HEK293 (cell line): Measurements from ENCODE around the gene RBP4.

Experiments
- CTCF ChIA-PET: fragments of 350-600 bp; formaldehyde crosslinking; extraction: SDS; loops from one replicate; lab custom pipeline; 2021; ENCODE audit warnings: antibody characterized with exemption; lab: Yijun Ruan, JAX
- POLR2A ChIA-PET: fragments of 300-600 bp; formaldehyde crosslinking; extraction: SDS; loops from one replicate; lab custom pipeline; 2020; ENCODE audit warnings: antibody characterized with exemption, inconsistent platforms; lab: Yijun Ruan, JAX
- H3K27ac ChIP-seq: fragments of 200-500 bp; sonication (Bioruptor generic); 2 replicates; pipeline ENCODE4 v1.5.1; 2014; ENCODE audit warnings: low read depth, low read length, control low read depth, inconsistent platforms; ENCODE audit errors: extremely low read depth
- H3K36me3 ChIP-seq, 2 experiments: fragments of 200-500 bp in 1 of 2; sonication (Bioruptor generic) in 1 of 2; 1 replicate in 1 of 2; 2 replicates in 1 of 2; pipeline ENCODE4 v1.5.1; 2014 to 2017; ENCODE audit warnings: inconsistent platforms in 2 of 2, low read length in 2 of 2; ENCODE audit not compliant: control insufficient read depth in 2 of 2, insufficient read depth in 1 of 2
- H3K4me1 ChIP-seq: fragments of 200-500 bp; sonication (Bioruptor generic); 2 replicates; pipeline ENCODE4 v1.5.1; 2014; ENCODE audit warnings: mild to moderate bottlenecking, low read length, inconsistent platforms; ENCODE audit not compliant: control insufficient read depth, insufficient read depth
- H3K4me3 ChIP-seq: 2 replicates; pipeline ENCODE4 v1.5.1; 2011; ENCODE audit warnings: low read depth, mild to moderate bottlenecking, control low read depth, low read length, moderate library complexity
- H3K9me3 ChIP-seq: fragments of 200-500 bp; sonication (Bioruptor generic); 2 replicates; pipeline ENCODE4 v1.5.1; 2014; ENCODE audit warnings: low read depth, low read length, inconsistent platforms; ENCODE audit not compliant: control insufficient read depth, insufficient read depth
- BCL11B ChIP-seq: fragments of 450-650 bp; formaldehyde crosslinking; IDR thresholded peaks from 2 replicates; pipeline ENCODE4 v1.5.1; 2016; ENCODE audit warnings: low read depth, missing biosample characterization, missing genetic modification characterization
- KLF16 ChIP-seq: fragments of 450-650 bp; formaldehyde crosslinking; IDR thresholded peaks from 2 replicates; pipeline ENCODE4 v1.5.1; 2017; ENCODE audit warnings: missing biosample characterization, missing genetic modification characterization
- KLF9 ChIP-seq: fragments of 450-650 bp; formaldehyde crosslinking; IDR thresholded peaks from 2 replicates; pipeline ENCODE4 v1.5.1; 2016; ENCODE audit warnings: missing biosample characterization, missing genetic modification characterization, low read depth
- MZF1 ChIP-seq: fragments of 450-650 bp; formaldehyde crosslinking; IDR thresholded peaks from 2 replicates; pipeline ENCODE4 v1.5.1; 2017; ENCODE audit warnings: missing biosample characterization, missing genetic modification characterization, borderline replicate concordance
- REPIN1 ChIP-seq: fragments of 450-650 bp; formaldehyde crosslinking; IDR thresholded peaks from 2 replicates; pipeline ENCODE4 v1.5.1; 2017; ENCODE audit warnings: missing biosample characterization, missing genetic modification characterization, low read depth
- YY1 ChIP-seq: fragments of 450-650 bp; formaldehyde crosslinking; IDR thresholded peaks from 2 replicates; pipeline ENCODE4 v1.5.1; 2018; ENCODE audit warnings: missing biosample characterization, missing genetic modification characterization
- YY2 ChIP-seq: fragments of 450-650 bp; formaldehyde crosslinking; IDR thresholded peaks from 2 replicates; pipeline ENCODE4 v1.5.1; 2016; ENCODE audit warnings: missing biosample characterization, missing genetic modification characterization
- ZBTB10 ChIP-seq: fragments of 450-650 bp; formaldehyde crosslinking; IDR thresholded peaks from 2 replicates; pipeline ENCODE4 v1.5.1; 2016; ENCODE audit warnings: missing biosample characterization, missing genetic modification characterization
- ZBTB21 ChIP-seq: fragments of 450-650 bp; formaldehyde crosslinking; IDR thresholded peaks from 2 replicates; pipeline ENCODE4 v1.5.1; 2017; ENCODE audit warnings: missing biosample characterization, missing genetic modification characterization
- ZBTB8A ChIP-seq: fragments of 450-650 bp; formaldehyde crosslinking; IDR thresholded peaks from 2 replicates; pipeline ENCODE4 v1.5.1; 2016; ENCODE audit warnings: missing biosample characterization, missing genetic modification characterization
- ZNF114 ChIP-seq: fragments of 450-650 bp; formaldehyde crosslinking; IDR thresholded peaks from 2 replicates; pipeline ENCODE4 v1.5.0; 2017; ENCODE audit warnings: missing biosample characterization, missing genetic modification characterization
- ZNF140 ChIP-seq: fragments of 450-650 bp; formaldehyde crosslinking; IDR thresholded peaks from 2 replicates; pipeline ENCODE4 v1.5.1; 2016; ENCODE audit warnings: missing biosample characterization, missing genetic modification characterization
- ZNF169 ChIP-seq: fragments of 450-650 bp; formaldehyde crosslinking; IDR thresholded peaks from 2 replicates; pipeline ENCODE4 v1.5.1; 2016; ENCODE audit warnings: missing biosample characterization, missing genetic modification characterization
- ZNF2 ChIP-seq: fragments of 450-650 bp; formaldehyde crosslinking; IDR thresholded peaks from 2 replicates; pipeline ENCODE4 v1.5.1; 2016; ENCODE audit warnings: missing biosample characterization, missing genetic modification characterization
- ZNF221 ChIP-seq: fragments of 450-650 bp; formaldehyde crosslinking; IDR thresholded peaks from 2 replicates; pipeline ENCODE4 v1.5.1; 2017; ENCODE audit warnings: missing biosample characterization, missing genetic modification characterization, borderline replicate concordance
- ZNF26 ChIP-seq: fragments of 450-650 bp; formaldehyde crosslinking; IDR thresholded peaks from 2 replicates; pipeline ENCODE4 v1.5.1; 2016; ENCODE audit warnings: missing biosample characterization, missing genetic modification characterization
- ZNF354C ChIP-seq: fragments of 450-650 bp; formaldehyde crosslinking; IDR thresholded peaks from 2 replicates; pipeline ENCODE4 v1.5.1; 2016; ENCODE audit warnings: missing biosample characterization, missing genetic modification characterization, low read depth, borderline replicate concordance
- ZNF391 ChIP-seq: fragments of 450-650 bp; formaldehyde crosslinking; IDR thresholded peaks from 2 replicates; pipeline ENCODE4 v1.5.1; 2016; ENCODE audit warnings: low read depth, missing biosample characterization, missing genetic modification characterization, borderline replicate concordance
- ZNF473 ChIP-seq: fragments of 450-650 bp; formaldehyde crosslinking; IDR thresholded peaks from 2 replicates; pipeline ENCODE4 v1.5.1; 2017; ENCODE audit warnings: missing biosample characterization, missing genetic modification characterization
- ZNF514 ChIP-seq: fragments of 450-650 bp; formaldehyde crosslinking; IDR thresholded peaks from 2 replicates; pipeline ENCODE4 v1.5.1; 2016; ENCODE audit warnings: missing biosample characterization, missing genetic modification characterization
- ZNF791 ChIP-seq: fragments of 450-650 bp; formaldehyde crosslinking; IDR thresholded peaks from 2 replicates; pipeline ENCODE4 v1.5.1; 2016; ENCODE audit warnings: missing biosample characterization, missing genetic modification characterization
- ZNF830 ChIP-seq: fragments of 450-650 bp; IDR thresholded peaks from 2 replicates; pipeline ENCODE4 v1.5.0; 2018; ENCODE audit warnings: missing biosample characterization, missing genetic modification characterization, low read depth, mild to moderate bottlenecking, moderate library complexity
- ZSCAN30 ChIP-seq: fragments of 450-650 bp; IDR thresholded peaks from 2 replicates; pipeline ENCODE4 v1.5.1; 2018; ENCODE audit warnings: missing biosample characterization, mild to moderate bottlenecking, missing genetic modification characterization, moderate library complexity

Gene RBP4

DNA sequence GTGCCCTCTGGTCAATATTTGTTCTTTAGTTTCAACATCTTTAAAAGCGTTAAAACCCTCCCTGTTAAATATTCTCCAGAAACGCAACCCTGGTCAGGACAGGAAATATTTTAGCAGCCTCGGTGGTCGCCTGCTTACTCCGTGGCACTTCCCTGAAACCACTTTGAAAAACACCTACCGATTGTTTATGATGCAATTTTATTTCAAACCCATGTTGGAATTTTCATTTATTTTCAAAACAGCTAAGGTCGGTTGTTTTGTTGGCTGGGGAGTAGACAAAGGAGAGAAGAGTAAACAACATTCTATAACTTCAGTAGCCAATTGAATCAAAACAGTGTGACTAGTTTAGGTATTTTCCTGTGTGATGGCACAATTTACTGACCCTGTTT, 733 bp upstream of the RBP4 start (continued):
- TF ChIP-seq ZSCAN30 (tag by site-specific recombination), result no peak
- TF ChIP-seq, all 188 proteins: peak for 0

DNA sequence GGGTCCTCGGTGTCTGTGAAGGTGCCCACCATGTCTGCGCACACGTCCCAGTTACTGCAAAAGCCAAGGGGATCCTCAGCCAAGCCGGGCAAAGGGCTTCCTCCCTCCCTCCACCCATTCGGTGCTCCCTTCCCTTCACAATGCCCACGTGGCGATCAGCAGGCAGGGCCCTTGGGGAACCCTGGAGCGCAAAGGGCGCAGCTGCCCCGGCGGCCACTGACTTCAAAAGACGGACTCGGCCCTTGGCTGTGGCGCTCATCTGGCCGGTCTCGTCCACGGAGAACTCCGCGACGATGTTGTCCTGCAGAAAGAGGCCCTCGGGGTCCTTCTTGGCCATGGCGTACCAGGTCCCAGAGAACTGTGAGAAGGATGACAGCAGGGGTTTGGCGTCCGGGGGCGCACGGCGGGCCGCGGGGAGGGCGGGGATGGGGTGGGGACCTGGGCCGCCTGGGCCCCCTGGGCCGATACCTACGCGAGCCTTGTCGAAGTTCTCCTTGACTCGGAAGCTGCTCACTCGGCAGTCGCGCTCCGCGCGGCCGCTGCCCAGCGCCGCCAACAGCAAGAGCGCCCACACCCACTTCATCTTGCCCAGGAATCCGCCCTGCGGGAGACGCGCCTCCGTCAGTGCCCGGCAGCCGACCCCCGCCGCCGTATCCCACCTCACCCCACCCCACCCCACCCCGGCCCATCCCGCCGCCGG, 439 bp downstream of the RBP4 start:
- Histone ChIP-seq H3K27ac (no peak overlapping the region), H3K36me3 (no peaks in the 10 kb centered on the region), H3K9me3 (no peaks in the 10 kb centered on the region), H3K4me1 (no peaks in the 10 kb centered on the region)
- ChIA-PET CTCF (no interaction called here), POLR2A (no interaction called here)
- no peak for TF ChIP-seq ZNF514 (tag by site-specific recombination)
- no peak for TF ChIP-seq ZNF391 (tag by site-specific recombination)
- TF ChIP-seq ZBTB21 (tag by site-specific recombination), result no peak
- TF ChIP-seq KLF16, result no peak
- no peak for TF ChIP-seq ZNF221 (tag by site-specific recombination)
- TF ChIP-seq, all 188 proteins: peak for 0
- H3K4me3 ChIP-seq, result 0 out of 2 replicates have a peak overlapping the region, but pooled peaks have one; percentile 3

DNA sequence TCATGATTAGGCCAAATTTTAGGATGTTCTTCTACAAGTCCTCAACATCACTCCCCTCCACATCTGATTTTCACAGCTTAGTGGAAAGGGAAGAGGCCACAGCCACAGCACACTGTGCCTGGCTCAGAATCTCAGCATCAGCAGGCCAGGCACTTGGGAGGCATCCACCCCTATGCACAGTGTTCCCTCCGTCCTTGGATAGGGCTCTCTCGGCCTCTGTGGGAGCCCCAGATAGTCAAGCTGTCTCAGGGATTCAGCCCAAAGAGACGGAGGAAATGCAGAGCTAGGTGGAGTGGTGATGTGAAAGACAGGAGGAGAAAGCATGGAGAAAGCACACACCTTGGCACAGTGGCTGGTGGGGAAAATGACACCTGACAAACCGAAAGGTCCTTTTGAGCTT, 1.3 kb downstream of the RBP4 start:
- no peaks in the 10 kb centered on the region for H3K9me3 ChIP-seq
- H3K4me3 ChIP-seq, result no peak overlapping the region
- no peaks in the 10 kb centered on the region for H3K4me1 ChIP-seq
- H3K36me3 ChIP-seq, result no peaks in the 10 kb centered on the region
- H3K27ac ChIP-seq, result no peak overlapping the region
- ChIA-PET POLR2A (no interaction called here), CTCF (interaction anchor here (0.6 to 1.4 kb wide), 4 partner anchors 32 to 1020 kb away, joined by 3 to 4 read pairs (median 3); no protein-coding TSS in a partner anchor)
- no peak for TF ChIP-seq YY1 (tag by site-specific recombination)
- TF ChIP-seq MZF1 (tag by site-specific recombination), result no peak
- no peak for TF ChIP-seq ZBTB8A (tag by site-specific recombination)
- TF ChIP-seq ZNF140 (tag by site-specific recombination), result no peak
- no peak for TF ChIP-seq ZNF791
- TF ChIP-seq ZBTB10 (tag by site-specific recombination), result no peak
- no peak for TF ChIP-seq ZNF2
- no peak for TF ChIP-seq ZNF169
- TF ChIP-seq BCL11B (tag by site-specific recombination), result no peak
- no peak for TF ChIP-seq ZNF830 (tag by site-specific recombination)
- TF ChIP-seq ZNF26 (tag by site-specific recombination), result no peak
- TF ChIP-seq REPIN1 (tag by site-specific recombination), result no peak
- no peak for TF ChIP-seq ZNF114
- no peak for TF ChIP-seq KLF9 (tag by site-specific recombination)
- no peak for TF ChIP-seq ZNF354C
- no peak for TF ChIP-seq ZNF473 (tag by site-specific recombination)
- no peak for TF ChIP-seq YY2 (tag by site-specific recombination)
